Urinary bladder (tissue), 4 donors: Measurements from ENCODE around the gene HPGD. TPM values are rescaled to one million over a fixed set of nuclear protein-coding genes. Genes with fewer than 3 reads are reported as not detected.

Experiments
- DNase-seq: peaks from one replicate; pipeline ENCODE4 v3.0.0-alpha.2; 2015; ENCODE audit errors: extremely low spot score
- H3K27ac ChIP-seq: one replicate; pipeline ENCODE4 v1.5.1; 2013; ENCODE audit warnings: low read depth, mild to moderate bottlenecking, moderate library complexity
- H3K36me3 ChIP-seq: one replicate; pipeline ENCODE4 v1.6.1; 2013; ENCODE audit warnings: mild to moderate bottlenecking, moderate library complexity; ENCODE audit not compliant: insufficient read depth
- H3K4me1 ChIP-seq: one replicate; pipeline ENCODE4 v1.6.1; 2013; ENCODE audit warnings: mild to moderate bottlenecking, moderate library complexity; ENCODE audit not compliant: insufficient read depth
- H3K4me3 ChIP-seq: one replicate; pipeline ENCODE4 v1.5.1; 2013; ENCODE audit warnings: low read depth, low read length
- WGBS: extraction: QIAGEN DNeasy Blood & Tissue Kit; methylation state at CpG from one replicate; pipeline ENCODE4 v1.1.7; 2013; 5-methylcytosine and 5-hydroxymethylcytosine counted together
- polyA plus RNA-seq: library from polyadenylated mRNA; stranded (reverse); fragments of 200-250 nt; gene quantifications from one replicate; pipeline ENCODE4 v1.2.3, GENCODE V29; 2013
- total RNA-seq: library from RNA; depleted of rRNA; stranded (reverse); fragments of >200 nt; gene quantifications from one replicate; pipeline ENCODE4 v1.2.3, GENCODE V29; 2014
- donor health status: healthy with polysubstance abuse.
- donor health status: healthy.

The HPGD gene
- total and polyA plus RNA-seq, 2 donors: 51.6 to 148 TPM

DNA sequence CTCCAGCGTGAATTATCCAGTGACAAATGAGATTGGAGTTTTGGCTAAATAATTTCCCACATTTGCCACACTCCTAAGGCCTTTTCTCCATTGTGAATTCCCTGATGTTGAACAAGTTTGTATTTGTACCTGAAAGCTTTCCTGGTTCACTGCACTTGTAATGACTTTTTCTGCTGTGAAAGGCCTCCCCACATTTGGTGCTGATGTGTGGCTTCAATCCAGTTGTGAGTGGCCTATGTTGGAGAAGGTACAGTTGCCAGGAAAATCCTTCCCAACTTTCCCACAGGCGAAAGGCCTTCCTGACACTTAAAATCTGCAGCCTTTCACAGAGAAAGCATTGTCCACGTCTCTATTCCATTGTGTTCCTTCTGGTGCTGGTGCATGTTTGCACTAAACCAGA is 17.3 kb upstream of the HPGD start:
- Histone ChIP-seq H3K36me3 (no peaks in the 10 kb centered on the region), H3K4me3 (no peak overlapping the region), H3K4me1 (no peaks in the 10 kb centered on the region), H3K27ac (no peak overlapping the region)
- no peak for DNase-seq
- 83% methylated on average over 3 of the region's 3 CpGs for WGBS

GRCh38 chr4:174538876-174539250 is 16.6 kb upstream of the HPGD start:
- no peak overlapping the region for H3K4me3 ChIP-seq
- 92% methylated on average over 4 of the region's 4 CpGs for WGBS
- no peak overlapping the region for H3K27ac ChIP-seq
- H3K4me1 ChIP-seq: no peaks in the 10 kb centered on the region
- H3K36me3 ChIP-seq: no peaks in the 10 kb centered on the region
- no peak for DNase-seq

DNA sequence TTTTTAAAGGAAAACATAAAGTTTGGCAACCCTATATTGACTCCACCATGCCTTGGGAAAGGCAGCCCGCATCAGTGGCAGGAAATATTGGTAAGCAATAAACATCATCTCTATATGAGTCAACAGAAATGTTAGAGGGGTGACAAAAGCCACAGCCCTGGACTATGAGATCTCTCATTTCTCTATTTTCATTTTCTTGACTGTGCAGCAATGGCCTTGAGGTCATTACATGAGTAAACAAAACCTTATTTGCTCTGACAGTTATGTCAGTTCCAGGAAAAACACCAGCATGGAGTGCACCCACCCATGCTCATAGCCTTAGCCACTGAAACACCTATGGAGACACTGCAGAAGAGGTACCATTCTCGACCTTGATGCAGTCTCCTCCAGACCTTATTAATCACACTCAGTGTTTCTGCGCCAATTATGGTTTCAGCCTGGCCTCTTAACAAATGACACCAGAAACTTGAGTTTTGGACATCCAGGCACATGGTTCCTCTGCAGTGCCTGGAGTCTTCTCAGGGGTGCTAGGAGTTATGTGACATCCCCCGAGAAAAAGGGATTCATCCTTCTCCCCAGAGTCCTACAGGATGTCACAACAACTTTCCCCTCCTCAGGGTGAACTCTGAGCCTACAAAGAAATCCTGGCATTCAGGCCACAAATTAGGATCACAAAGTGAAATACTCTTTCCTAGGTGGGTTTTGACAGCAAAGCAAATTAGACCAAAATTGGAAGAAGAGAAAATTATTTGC is 16.0 kb upstream of the HPGD start:
- DNase-seq: no peak
- Histone ChIP-seq H3K36me3 (no peaks in the 10 kb centered on the region), H3K27ac (no peak overlapping the region), H3K4me3 (no peak overlapping the region), H3K4me1 (no peaks in the 10 kb centered on the region)
- 85% methylated on average over 4 of the region's 4 CpGs for WGBS

DNA sequence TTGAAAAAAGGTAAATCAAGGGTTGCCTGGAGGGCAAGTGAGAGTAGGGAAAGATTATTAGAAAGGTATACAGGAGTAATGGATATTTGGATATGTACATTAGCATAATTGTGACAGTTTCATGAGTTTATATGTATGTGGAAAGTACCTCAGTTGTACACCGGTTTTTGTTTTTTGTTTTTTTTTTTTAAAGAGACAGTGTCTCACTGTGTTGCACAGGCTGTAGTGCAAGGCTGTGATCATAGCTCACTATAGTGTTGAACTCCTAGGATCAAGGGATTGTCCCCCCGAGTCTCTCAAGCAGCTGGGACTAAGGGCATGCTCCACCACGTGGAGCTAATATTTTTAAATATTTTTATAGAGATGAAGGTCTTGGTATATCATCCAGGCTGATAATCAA is 15.3 kb upstream of the HPGD start:
- no peak for DNase-seq
- Histone ChIP-seq H3K4me1 (no peaks in the 10 kb centered on the region), H3K4me3 (no peak overlapping the region), H3K27ac (no peak overlapping the region), H3K36me3 (no peaks in the 10 kb centered on the region)
- 72% methylated on average over 3 of the region's 3 CpGs for WGBS

- 87% methylated on average over 3 of the region's 3 CpGs for WGBS
- Histone ChIP-seq H3K36me3 (no peaks in the 10 kb centered on the region), H3K4me1 (no peaks in the 10 kb centered on the region)
Observed at GRCh38 chr4:174534461-174534860, 12.2 kb upstream of the HPGD start.

DNA sequence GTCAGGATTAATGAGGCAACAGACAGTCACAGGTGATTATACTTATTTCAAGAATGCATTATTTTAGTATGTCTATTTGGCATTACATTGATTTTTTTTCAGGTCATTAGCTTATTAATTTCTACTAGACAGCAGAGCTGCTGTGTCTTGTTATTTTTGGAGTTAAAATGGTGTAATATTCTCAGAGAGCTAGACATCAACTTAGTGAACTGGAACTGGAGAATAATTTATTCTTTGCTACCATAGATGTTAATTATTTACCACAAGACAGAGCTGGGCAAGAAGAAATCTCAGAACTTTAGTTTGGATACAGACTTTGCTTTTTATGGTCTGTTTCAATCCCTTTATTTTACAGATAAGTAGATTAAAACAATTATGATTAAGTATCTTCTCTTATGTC is 10.2 kb upstream of the HPGD start:
- no peak for DNase-seq
- Histone ChIP-seq H3K36me3 (no peaks in the 10 kb centered on the region), H3K4me3 (no peak overlapping the region), H3K27ac (no peak overlapping the region), H3K4me1 (no peaks in the 10 kb centered on the region)

More at GRCh38 chr4:174534461-174534860, 12.2 kb upstream of the HPGD start:
- Histone ChIP-seq H3K27ac (no peak overlapping the region), H3K4me3 (no peak overlapping the region)
- DNase-seq: no peak

GRCh38 chr4:174531486-174531885 is 9.2 kb upstream of the HPGD start:
- H3K4me1 ChIP-seq: no peaks in the 10 kb centered on the region
- DNase-seq: no peak
- H3K27ac ChIP-seq: no peak overlapping the region
- H3K4me3 ChIP-seq: no peak overlapping the region
- no peaks in the 10 kb centered on the region for H3K36me3 ChIP-seq

GRCh38 chr4:174528226-174528625 is 5.9 kb upstream of the HPGD start:
- H3K27ac ChIP-seq: no peak overlapping the region
- H3K4me3 ChIP-seq: no peak overlapping the region
- no peaks in the 10 kb centered on the region for H3K36me3 ChIP-seq
- no peak for DNase-seq
- 91% methylated on average over 1 of the region's 1 CpG for WGBS
- no peaks in the 10 kb centered on the region for H3K4me1 ChIP-seq

DNA sequence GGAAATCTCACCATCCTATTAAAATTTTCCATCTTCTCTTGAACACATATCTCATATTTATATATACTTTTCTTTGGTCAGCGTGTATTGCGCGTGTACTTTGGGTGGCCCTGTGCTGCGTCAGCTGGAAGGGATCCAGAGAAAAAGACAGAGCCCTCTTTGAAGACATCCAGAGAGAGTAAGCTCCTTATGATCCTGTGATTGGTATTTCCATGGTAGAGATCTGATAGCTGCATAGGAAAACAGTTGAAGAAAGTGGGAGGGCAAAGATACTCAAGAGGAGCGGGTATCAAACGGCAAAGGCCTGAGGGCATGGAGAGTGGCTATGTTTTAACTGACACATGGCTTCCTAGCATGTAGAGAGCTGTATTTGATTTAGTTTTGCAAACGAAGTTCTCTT is 4.4 kb upstream of the HPGD start:
- H3K27ac ChIP-seq: no peak overlapping the region
- WGBS: 77% methylated on average over 7 of the region's 7 CpGs
- DNase-seq: no peak
- no peak overlapping the region for H3K4me3 ChIP-seq
- H3K4me1 ChIP-seq: no peaks in the 10 kb centered on the region
- H3K36me3 ChIP-seq: no peaks in the 10 kb centered on the region

- Histone ChIP-seq H3K4me1 (no peaks in the 10 kb centered on the region), H3K27ac (no peak overlapping the region), H3K36me3 (no peaks in the 10 kb centered on the region), H3K4me3 (no peak overlapping the region)
- no peak for DNase-seq
- WGBS: 70% methylated on average over 4 of the region's 4 CpGs
Observed at GRCh38 chr4:174524242-174524641, 2.0 kb upstream of the HPGD start.

DNA sequence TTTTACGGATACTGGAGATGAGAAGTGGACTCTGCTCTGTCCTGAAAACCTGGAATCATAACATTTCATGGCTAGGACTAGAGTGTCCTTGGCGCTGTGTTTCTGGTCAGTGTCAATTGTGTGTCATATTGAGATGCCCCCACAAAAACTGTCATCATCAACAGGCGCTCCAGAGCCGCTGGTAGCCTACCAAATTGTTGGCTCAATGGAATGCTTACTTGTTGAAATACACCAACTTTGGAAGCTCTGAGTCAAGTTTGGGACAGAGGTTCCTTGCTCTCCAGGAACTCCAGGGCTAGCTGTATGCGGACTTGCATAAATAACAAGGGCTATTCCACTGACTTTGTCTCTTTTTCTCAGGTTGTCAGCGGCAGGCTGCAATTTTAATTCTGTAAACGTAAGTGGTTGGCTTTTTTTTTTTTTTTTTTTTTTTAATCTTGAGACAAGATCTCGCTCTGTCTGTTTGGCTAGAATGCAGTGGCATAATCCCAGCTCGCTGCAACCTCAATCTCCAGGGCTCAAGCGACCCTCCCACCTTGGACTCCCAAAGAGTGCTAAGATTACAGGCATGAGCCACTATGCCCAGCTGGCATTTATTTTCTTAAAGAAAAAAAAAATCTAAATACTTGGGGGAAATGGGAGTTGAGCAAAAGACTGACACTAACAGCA is 871 bp upstream of the HPGD start:
- peak overlapping the region; percentile 38 for H3K27ac ChIP-seq
- no peaks in the 10 kb centered on the region for H3K4me1 ChIP-seq
- DNase-seq: no peak
- 29% methylated on average over 10 of the region's 10 CpGs for WGBS
- no peaks in the 10 kb centered on the region for H3K36me3 ChIP-seq
- peak overlapping the region; percentile 55 for H3K4me3 ChIP-seq

DNA sequence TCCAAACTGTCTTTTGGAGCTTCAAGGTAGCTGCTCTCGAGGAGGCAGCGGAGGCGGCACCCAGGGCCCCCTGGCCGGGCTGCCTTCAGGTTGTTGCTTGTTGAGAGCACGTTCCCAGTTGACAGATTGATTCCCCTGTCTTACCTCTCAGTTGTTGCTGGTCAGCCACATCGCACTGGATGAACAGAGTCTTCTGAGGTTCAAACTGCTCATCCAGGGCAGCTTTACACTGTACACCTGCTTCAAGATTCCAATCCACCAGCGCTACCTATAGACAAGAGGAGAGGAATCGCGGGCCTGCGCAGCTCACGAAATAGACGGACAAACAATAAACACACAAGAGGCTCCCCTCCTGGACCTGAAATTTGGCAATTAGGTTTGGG is 497 bp downstream of the HPGD start:
- no peak overlapping the region for H3K27ac ChIP-seq
- WGBS: 1% methylated on average over 12 of the region's 12 CpGs
- no peaks in the 10 kb centered on the region for H3K4me1 ChIP-seq
- no peaks in the 10 kb centered on the region for H3K36me3 ChIP-seq
- H3K4me3 ChIP-seq: peak overlapping the region; percentile 55
- DNase-seq: no peak

- 71% methylated on average over 1 of the region's 1 CpG for WGBS
- H3K4me3 ChIP-seq: no peak overlapping the region
Observed at GRCh38 chr4:174520660-174521059, 1.6 kb downstream of the HPGD start.

GRCh38 chr4:174517502-174518445 is 4.5 kb downstream of the HPGD start:
- H3K4me1 ChIP-seq: no peaks in the 10 kb centered on the region
- no peaks in the 10 kb centered on the region for H3K36me3 ChIP-seq
- WGBS: 71% methylated on average over 1 of the region's 1 CpG
- H3K4me3 ChIP-seq: no peak overlapping the region
- no peak overlapping the region for H3K27ac ChIP-seq
- DNase-seq: no peak

More at GRCh38 chr4:174520660-174521059, 1.6 kb downstream of the HPGD start:
- Histone ChIP-seq H3K36me3 (no peaks in the 10 kb centered on the region), H3K27ac (no peak overlapping the region), H3K4me1 (no peaks in the 10 kb centered on the region)
- DNase-seq: no peak
